Measurements from ENCODE around the gene EPB41L4B.
"Not testable (repeated sequence)": the region's sequence is repeated elsewhere in the genome, so short reads cannot be mapped to it uniquely, and the experiment has no call there.

Gene EPB41L4B

GRCh38 chr9:109299891-109300290 lies 21.0 kb downstream of the EPB41L4B start:
- no peak for DNase-seq (ENCODE audit: low read depth in 2 of 2)

GRCh38 chr9:109297899-109298298 lies 23.0 kb downstream of the EPB41L4B start:
- no peak for DNase-seq (ENCODE audit: low read depth in 2 of 2)

- DNase-seq (ENCODE audit: low read depth in 2 of 2), result no peak
Measured at GRCh38 chr9:109295221-109296130, 25.4 kb downstream of the EPB41L4B start.

- DNase-seq (ENCODE audit: low read depth in 2 of 2), result no peak
Measured at GRCh38 chr9:109290385-109290784, 30.5 kb downstream of the EPB41L4B start.

GRCh38 chr9:109289931-109290330 lies 30.9 kb downstream of the EPB41L4B start:
- no peak for DNase-seq (ENCODE audit: low read depth in 2 of 2)

GRCh38 chr9:109289186-109289585 lies 31.7 kb downstream of the EPB41L4B start:
- DNase-seq (ENCODE audit: low read depth in 2 of 2), result no peak

DNA sequence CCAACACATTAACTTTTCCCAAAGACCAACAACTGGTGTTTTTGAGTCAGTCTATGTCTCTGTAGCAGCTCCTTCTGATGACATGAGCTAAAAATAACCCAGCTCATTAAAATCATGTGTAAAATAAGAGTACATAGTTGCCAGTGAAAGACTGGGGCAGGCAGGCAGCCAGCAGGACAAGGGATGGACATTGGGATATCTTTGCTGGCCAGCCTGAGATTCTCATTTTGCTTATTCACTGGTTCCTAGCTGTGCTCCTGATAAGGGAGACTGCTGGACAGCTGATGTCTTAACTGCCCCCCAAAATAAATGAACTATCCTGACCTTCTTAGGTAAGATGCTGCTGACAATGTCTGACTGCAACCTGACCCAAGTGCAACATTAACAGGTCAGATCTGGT lies 33.9 kb downstream of the EPB41L4B start:
- DNase-seq (ENCODE audit: low read depth in 2 of 2), result no peak

GRCh38 chr9:109286571-109286977 lies 34.3 kb downstream of the EPB41L4B start:
- DNase-seq (ENCODE audit: low read depth in 2 of 2), result no peak

GRCh38 chr9:109283672-109284071 lies 37.2 kb downstream of the EPB41L4B start:
- DNase-seq (ENCODE audit: low read depth in 2 of 2), result not testable (repeated sequence)

- DNase-seq (ENCODE audit: low read depth in 2 of 2), result no peak
Measured at GRCh38 chr9:109283012-109283411, 37.8 kb downstream of the EPB41L4B start.

DNA sequence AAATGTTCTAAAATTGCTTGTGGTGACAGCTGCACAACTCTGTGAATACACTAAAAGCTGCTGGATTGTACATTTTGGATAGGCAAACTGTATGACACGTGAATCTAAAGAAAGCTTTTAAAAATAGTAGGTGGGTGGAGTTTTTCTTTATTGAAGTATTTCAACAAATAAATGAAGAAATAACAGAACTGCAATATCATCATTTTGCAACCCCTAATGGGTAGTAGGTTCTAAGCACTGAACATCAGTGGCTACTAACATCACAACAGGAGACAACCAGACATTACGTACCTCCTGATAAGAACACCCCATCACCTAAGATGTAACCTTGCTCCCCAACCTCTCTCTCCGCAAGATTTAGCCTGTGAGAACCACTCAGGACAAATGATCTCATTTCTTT lies 38.6 kb downstream of the EPB41L4B start:
- no peak for DNase-seq (ENCODE audit: low read depth in 2 of 2)

GRCh38 chr9:109281518-109281917 lies 39.3 kb downstream of the EPB41L4B start:
- DNase-seq (ENCODE audit: low read depth in 2 of 2), result no peak

DNA sequence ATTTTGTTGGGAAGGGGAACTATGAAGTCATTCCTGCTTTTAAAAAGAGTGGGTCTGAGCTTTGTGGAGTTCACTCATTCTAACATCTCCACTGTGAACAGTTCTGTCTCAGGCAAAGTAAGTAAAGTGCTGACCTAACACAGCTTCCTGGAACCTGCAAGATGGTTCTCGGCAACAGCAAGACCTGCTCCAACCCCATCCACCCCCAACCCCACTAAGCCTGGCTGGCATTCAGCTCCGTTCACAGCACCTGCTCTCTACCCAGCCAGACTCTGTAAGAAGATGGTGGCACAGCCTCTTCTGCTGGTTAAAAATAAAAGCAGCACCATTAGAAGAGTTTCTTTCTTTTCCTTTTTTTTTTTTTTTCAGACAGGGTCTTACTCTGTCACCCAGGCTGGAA lies 42.0 kb downstream of the EPB41L4B start:
- no peak for DNase-seq (ENCODE audit: low read depth in 2 of 2)

DNA sequence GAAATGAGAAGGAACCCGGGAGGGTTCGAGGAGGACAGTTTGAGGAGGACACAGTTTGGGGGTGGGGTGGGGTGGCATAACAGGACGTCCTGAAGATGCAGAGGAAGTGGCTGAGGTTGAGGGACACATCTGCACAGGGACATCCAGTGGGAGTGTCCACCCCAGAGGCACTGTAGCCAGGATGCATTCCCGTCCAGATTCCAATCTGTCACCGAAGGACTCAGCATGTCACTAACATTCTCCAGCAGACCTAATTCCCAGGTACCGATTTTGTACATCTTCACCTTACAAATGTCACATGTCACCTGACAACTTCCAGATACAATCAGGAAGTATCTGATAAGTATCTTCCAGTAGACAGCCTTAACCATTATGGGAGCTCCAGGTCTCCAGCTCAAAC lies 42.6 kb downstream of the EPB41L4B start:
- DNase-seq (ENCODE audit: low read depth in 2 of 2), result no peak

DNA sequence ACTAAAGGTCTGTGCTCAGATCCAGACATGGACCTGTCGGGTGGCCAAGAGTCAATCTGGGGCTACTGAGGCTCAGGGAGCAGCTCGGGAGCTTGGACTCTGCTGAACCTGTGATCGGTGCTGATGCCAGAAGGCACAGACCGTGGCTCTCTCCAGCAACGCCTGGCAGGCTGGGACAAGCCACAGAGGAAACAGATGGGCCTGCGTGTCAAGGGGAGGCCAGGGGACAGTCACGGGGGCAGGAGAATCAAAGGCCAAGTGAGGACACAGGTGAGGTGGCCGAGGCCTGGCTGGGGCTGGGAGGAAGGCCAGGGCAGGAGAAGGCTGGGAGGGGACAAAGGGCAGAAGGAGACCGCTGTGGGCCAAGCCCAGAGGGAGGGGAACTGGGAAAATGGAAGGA lies 43.4 kb downstream of the EPB41L4B start:
- DNase-seq (ENCODE audit: low read depth in 2 of 2), result no peak

- no peak for DNase-seq (ENCODE audit: low read depth in 2 of 2)
Measured at GRCh38 chr9:109276469-109277440, 44.1 kb downstream of the EPB41L4B start.

DNA sequence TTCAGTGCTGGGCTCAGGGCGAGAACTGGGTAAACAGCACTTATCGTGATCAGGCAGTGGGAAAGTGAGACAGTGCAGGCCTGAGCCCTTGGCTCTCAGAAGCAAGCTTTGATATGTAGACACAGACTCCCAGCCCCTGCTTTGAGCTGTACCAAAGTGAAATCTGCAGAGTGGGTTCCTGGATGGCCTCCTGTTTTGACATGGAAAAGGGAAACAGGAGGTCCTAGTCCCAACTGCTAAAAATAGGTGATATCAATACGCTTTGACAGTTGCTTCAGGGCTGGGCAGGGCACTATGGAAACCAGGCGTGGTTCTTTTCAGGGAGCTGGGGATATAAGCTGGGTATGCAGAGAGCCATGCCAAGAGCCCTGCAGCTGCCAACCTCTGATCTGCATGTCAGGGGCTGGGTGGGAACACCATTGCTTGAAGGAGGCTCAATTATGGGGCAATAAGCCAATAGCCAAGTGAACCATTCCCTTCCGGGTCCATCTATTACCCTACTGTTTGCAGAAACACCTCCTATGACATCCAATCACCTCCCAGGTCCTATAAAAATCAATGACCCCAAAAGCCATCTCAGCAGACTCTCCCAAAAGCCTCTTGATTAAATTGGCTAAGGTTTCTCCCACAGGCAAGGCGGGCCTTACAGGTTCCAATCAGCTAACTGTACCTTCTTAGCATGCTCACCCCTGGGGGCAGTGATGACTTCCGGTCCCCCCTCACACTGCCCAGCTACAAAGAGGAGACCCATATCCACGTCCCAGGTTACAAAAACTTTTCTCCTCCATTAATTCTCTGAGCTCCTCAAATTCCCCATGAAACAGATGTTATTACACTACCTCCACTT lies 45.8 kb downstream of the EPB41L4B start:
- DNase-seq (ENCODE audit: low read depth in 2 of 2), result no peak

DNA sequence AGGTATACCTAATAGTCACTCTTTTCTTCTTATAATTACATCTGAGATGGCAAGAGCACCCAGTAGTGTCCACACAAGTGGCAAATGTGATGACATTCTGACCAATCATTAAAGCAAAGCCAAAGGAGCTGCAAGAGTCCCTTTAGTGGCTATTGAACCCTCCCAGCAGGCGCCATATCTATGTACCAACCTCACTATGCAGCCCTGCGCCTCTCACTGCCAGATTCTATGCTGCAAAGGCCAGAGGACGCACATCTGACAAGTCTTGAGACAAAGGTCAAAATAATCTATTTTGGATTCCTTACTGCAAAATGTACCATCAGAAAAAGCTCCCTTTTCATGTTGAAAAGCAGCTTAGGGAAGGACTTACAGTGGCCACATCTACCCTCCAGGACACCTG lies 47.0 kb downstream of the EPB41L4B start:
- DNase-seq (ENCODE audit: low read depth in 2 of 2), result no peak

- DNase-seq (ENCODE audit: low read depth in 2 of 2), result no peak
Measured at GRCh38 chr9:109272745-109273144, 48.1 kb downstream of the EPB41L4B start.

DNA sequence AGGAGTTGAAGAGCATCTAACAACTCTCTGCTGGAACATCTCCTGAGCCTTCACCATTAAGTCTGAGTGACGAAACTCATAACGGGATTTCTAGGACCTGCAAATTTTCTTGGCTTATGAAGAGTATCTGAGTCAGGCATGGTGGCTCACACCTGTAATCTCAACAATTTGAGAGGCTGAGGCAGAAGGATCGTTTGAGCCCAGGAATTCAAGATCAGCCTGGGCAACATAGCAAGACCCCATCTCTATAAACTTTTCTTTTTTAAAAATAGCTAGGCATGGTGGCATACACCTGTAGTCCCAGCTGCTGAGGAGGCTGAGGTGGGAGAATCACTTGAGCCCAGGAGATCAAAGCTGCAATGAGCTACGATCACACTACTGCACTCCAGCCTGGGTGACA lies 48.8 kb downstream of the EPB41L4B start:
- no peak for DNase-seq (ENCODE audit: low read depth in 2 of 2)
